PC-3 (cell line): ENCODE results near the gene NELFB. TPM values are rescaled to one million over a fixed set of nuclear protein-coding genes. Genes with fewer than 3 reads are reported as not detected.

Experiments
- ATAC-seq: fragments of 200-7000 bp; cut with Tn5 transposase; 2 replicates; pipeline ENCODE4 v1.9.1; 2020; ENCODE audit warnings: mild to moderate bottlenecking, moderate library complexity
- BruUV-seq: library from RNA; stranded (reverse); fragments of 400-500 nt; replicated peaks from 2 replicates; lab custom pipeline; 2021; lab: Mats Ljungman, UMichigan
- CTCF ChIA-PET: fragments of 300-600 bp; sonication (Branson Sonifier 250); formaldehyde crosslinking; loops from one replicate; lab custom pipeline; 2022; ENCODE audit warnings: antibody characterized with exemption; lab: Charles Lee
- POLR2A ChIA-PET: fragments of 300-600 bp; sonication (Branson Sonifier 250); formaldehyde crosslinking; loops from one replicate; lab custom pipeline; 2022; ENCODE audit warnings: antibody characterized with exemption; ENCODE audit not compliant: unreplicated experiment; lab: Charles Lee
- DNase-seq: peaks from one replicate; pipeline ENCODE4 v3.0.0-alpha.2; 2015
- H2AFZ ChIP-seq: fragments of 300-600 bp; sonication (generic); 2 replicates; pipeline ENCODE4 v1.6.0; 2016; ENCODE audit warnings: antibody characterized with exemption, low read length
- H3F3A ChIP-seq: fragments of 300-600 bp; sonication (generic); one replicate; pipeline ENCODE4 v1.6.0; 2017; ENCODE audit warnings: antibody characterized with exemption, low read length, control low read depth, mild to moderate bottlenecking; ENCODE audit not compliant: unreplicated experiment
- H3K27ac ChIP-seq: fragments of 300-600 bp; sonication (generic); 2 replicates; pipeline ENCODE4 v1.5.1; 2016; ENCODE audit warnings: mild to moderate bottlenecking, low read length
- H3K27me3 ChIP-seq: fragments of 300-600 bp; sonication (generic); 2 replicates; pipeline ENCODE4 v1.6.1; 2016; ENCODE audit warnings: low read length, mixed read lengths
- H3K36me3 ChIP-seq: fragments of 300-600 bp; sonication (generic); 2 replicates; pipeline ENCODE4 v1.6.1; 2016; ENCODE audit warnings: low read depth, mixed run types, low read length, mixed read lengths
- H3K4me1 ChIP-seq: fragments of 300-600 bp; sonication (generic); 2 replicates; pipeline ENCODE4 v1.5.1; 2016; ENCODE audit warnings: low read length; ENCODE audit not compliant: insufficient read depth
- H3K4me2 ChIP-seq: fragments of 300-600 bp; sonication (generic); 2 replicates; pipeline ENCODE4 v1.6.0; 2016; ENCODE audit warnings: low read length
- H3K4me3 ChIP-seq: fragments of 300-600 bp; sonication (generic); 2 replicates; pipeline ENCODE4 v1.5.1; 2016; ENCODE audit warnings: mild to moderate bottlenecking, low read length, mixed read lengths
- H3K79me2 ChIP-seq: fragments of 300-600 bp; sonication (generic); 2 replicates; pipeline ENCODE4 v1.6.1; 2017; ENCODE audit warnings: low read length, mixed read lengths
- H3K9ac ChIP-seq: fragments of 300-600 bp; sonication (generic); 2 replicates; pipeline ENCODE4 v1.6.0; 2016; ENCODE audit warnings: mild to moderate bottlenecking, low read length
- H3K9me2 ChIP-seq: fragments of 300-600 bp; sonication (generic); replicated peaks from 2 replicates; pipeline ENCODE4 v1.6.1; 2016; ENCODE audit warnings: mixed run types, low read length, mixed read lengths
- H3K9me3 ChIP-seq: fragments of 300-600 bp; sonication (generic); 2 replicates; pipeline ENCODE4 v1.6.1; 2016; ENCODE audit warnings: low read length, mixed read lengths
- H4K20me1 ChIP-seq: fragments of 300-600 bp; sonication (generic); 2 replicates; pipeline ENCODE4 v1.6.1; 2016; ENCODE audit warnings: low read length, mixed read lengths
- EZH2 ChIP-seq: fragments of 300-600 bp; sonication (generic); IDR thresholded peaks from one replicate; pipeline ENCODE4 v1.6.1; 2017; ENCODE audit warnings: antibody characterized with exemption, mild to moderate bottlenecking, low read length; ENCODE audit not compliant: unreplicated experiment
- EZH2phosphoT487 ChIP-seq: fragments of 300-600 bp; sonication (generic); IDR thresholded peaks from 2 replicates; pipeline ENCODE4 v1.6.1; 2018; ENCODE audit warnings: mild to moderate bottlenecking, antibody characterized with exemption, low read length, borderline replicate concordance
- intact Hi-C: fragments of 100-400 bp; cut with micrococcal nuclease; formaldehyde crosslinking; loops from 2 replicates; pipeline ENCODE4 v1.9.0; 2023
- total RNA-seq: library from RNA; depleted of rRNA; stranded (reverse); fragments of >200 nt; gene quantifications from 2 replicates; pipeline ENCODE4 v1.2.3, GENCODE V29; 2014
- TF ChIP-seq, protein P1 (sequence below): fragments of 300-600 bp; sonication (generic); conservative IDR thresholded peaks from 2 replicates; pipeline ENCODE4 v1.5.1; 2017; ENCODE audit warnings: antibody characterized with exemption, low read depth, mild to moderate bottlenecking, low read length

NELFB gene
- total RNA-seq, 1 experiment from 2014 or later: 50.7 TPM

DNA sequence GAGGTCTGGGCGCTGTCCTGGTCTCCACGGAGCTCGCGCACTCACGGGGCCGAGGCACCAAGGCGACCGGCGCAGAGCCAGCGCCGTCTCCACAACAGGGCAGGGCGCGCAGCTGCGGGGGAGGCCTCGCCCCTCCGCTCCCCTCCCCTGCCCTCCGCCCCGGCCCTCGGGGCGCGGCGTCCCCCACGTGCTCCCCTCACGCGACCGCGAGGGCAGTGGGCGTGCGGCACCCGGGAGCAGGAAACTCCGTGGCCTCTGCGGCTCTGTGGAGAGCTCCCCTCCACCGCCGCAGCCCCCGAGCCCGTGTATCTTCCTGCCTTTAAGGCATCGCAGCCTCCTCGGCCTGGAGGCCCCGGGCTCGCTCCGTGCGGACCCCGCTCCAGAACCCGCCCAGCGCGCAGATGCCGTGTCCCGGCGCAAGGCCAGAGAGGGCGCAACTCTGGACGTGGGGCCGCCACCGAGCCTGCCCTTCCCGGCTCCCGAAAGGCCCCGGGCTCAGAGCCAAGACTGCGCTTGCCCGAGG, 14.7 kb upstream of the NELFB start:
- ChIA-PET POLR2A (interaction anchor here (0.6 to 1.4 kb wide), 6 partner anchors 13 to 175 kb away, joined by 4 to 10 read pairs (median 4); partner anchors contain the start of genes RNF224 and TOR4A), CTCF (interaction anchor here (1.0 kb wide), 1 partner anchor 111 kb away, joined by 3 read pairs; no protein-coding TSS in a partner anchor)
- H3F3A ChIP-seq: peaks cover 5% of the 10 kb centered on the region
- peak overlapping the region; percentile 95 for H3K4me2 ChIP-seq
- peak overlapping the region; percentile 89 for H3K27ac ChIP-seq
- H2AFZ ChIP-seq: peak overlapping the region; percentile 78
- ATAC-seq (peak; percentile 23), DNase-seq (peak; percentile 57)
- no TSS peak for BruUV-seq
- peak overlapping the region; percentile 87 for H3K9ac ChIP-seq
- TF ChIP-seq, protein P1, sequence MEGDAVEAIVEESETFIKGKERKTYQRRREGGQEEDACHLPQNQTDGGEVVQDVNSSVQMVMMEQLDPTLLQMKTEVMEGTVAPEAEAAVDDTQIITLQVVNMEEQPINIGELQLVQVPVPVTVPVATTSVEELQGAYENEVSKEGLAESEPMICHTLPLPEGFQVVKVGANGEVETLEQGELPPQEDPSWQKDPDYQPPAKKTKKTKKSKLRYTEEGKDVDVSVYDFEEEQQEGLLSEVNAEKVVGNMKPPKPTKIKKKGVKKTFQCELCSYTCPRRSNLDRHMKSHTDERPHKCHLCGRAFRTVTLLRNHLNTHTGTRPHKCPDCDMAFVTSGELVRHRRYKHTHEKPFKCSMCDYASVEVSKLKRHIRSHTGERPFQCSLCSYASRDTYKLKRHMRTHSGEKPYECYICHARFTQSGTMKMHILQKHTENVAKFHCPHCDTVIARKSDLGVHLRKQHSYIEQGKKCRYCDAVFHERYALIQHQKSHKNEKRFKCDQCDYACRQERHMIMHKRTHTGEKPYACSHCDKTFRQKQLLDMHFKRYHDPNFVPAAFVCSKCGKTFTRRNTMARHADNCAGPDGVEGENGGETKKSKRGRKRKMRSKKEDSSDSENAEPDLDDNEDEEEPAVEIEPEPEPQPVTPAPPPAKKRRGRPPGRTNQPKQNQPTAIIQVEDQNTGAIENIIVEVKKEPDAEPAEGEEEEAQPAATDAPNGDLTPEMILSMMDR: 0 out of 2 replicates have a peak, but pooled peaks have one; percentile 11
- TF ChIP-seq EZH2 (no peak), EZH2phosphoT487 (peak; percentile 62; the same call in 1 of the 2 replicates)
- peaks cover 46% of the 10 kb centered on the region for H3K79me2 ChIP-seq
- H3K4me1 ChIP-seq: peaks cover 37% of the 10 kb centered on the region
- no peaks in the 10 kb centered on the region for H3K9me2 ChIP-seq
- peak overlapping the region; percentile 84 for H3K4me3 ChIP-seq
- H3K27me3 ChIP-seq: no peaks in the 10 kb centered on the region
- no peaks in the 10 kb centered on the region for H3K9me3 ChIP-seq
- intact Hi-C loops: no loop called here
- H4K20me1 ChIP-seq: peaks cover 28% of the 10 kb centered on the region
- H3K36me3 ChIP-seq: peaks cover 17% of the 10 kb centered on the region

DNA sequence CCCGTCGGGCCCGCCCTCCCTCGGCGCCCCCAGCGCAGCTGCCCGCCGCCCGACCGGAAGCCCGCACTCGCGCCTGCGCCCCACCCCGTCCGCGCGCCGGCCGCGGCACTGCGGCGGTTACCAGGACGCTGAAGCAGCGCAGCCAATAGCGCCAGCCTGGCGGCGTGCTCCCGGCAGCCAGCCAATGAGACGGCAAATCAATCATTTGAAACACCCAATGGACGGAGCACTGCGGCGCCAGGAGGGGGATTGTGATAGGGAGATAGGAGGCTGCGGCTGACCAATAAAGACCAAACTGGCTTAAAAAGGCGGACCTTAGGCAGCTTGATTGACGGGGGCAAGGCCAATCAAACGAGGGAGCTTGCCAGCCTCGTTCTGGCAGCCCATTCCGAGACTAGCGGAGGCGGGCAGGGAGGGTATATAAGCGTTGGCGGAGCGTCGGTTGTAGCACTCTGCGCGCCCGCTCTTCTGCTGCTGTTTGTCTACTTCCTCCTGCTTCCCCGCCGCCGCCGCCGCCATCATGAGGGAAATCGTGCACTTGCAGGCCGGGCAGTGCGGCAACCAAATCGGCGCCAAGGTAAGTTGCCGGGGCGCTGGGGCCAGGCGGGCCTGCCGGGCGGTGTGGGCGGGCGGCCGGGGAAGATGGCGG, 14.2 kb upstream of the NELFB start, which contains the start of gene TUBB4B:
Gene TUBB4B (plus strand): TSS at position 447 of the 649 bp plus-strand sequence. CDS start 74 bp downstream, at position 521.
- peaks cover 46% of the 10 kb centered on the region for H3K79me2 ChIP-seq
- peaks cover 5% of the 10 kb centered on the region for H3F3A ChIP-seq
- peak within 1 kb of the TSS; percentile 95 for H3K4me2 ChIP-seq
- H3K27ac ChIP-seq: peak within 1 kb of the TSS; percentile 89
- peaks cover 37% of the 10 kb centered on the region for H3K4me1 ChIP-seq
- no peaks in the 10 kb centered on the region for H3K9me3 ChIP-seq
- H3K27me3 ChIP-seq: no peaks in the 10 kb centered on the region
- TF ChIP-seq EZH2phosphoT487 (no peak), EZH2 (no peak)
- TF ChIP-seq, protein P1: no peak
- H4K20me1 ChIP-seq: peaks cover 28% of the 10 kb centered on the region
- CTCF ChIA-PET: interaction anchor here (1.0 kb wide), 1 partner anchor 111 kb away, joined by 3 read pairs; no protein-coding TSS in a partner anchor
- DNase-seq: peak; percentile 97
- H3K36me3 ChIP-seq: peaks cover 17% of the 10 kb centered on the region
- H2AFZ ChIP-seq: peak within 1 kb of the TSS; percentile 78
- H3K4me3 ChIP-seq: peak within 1 kb of the TSS; percentile 97
- BruUV-seq: no TSS peak
- H3K9me2 ChIP-seq: no peaks in the 10 kb centered on the region
- peak; percentile 62 for ATAC-seq
- peak within 1 kb of the TSS; percentile 89 for H3K9ac ChIP-seq
- intact Hi-C loops: no loop called here
- POLR2A ChIA-PET: interaction anchor here (0.6 to 1.4 kb wide), 5 partner anchors 13 to 175 kb away, joined by 4 to 10 read pairs (median 4); partner anchors contain the start of genes RNF224 and TOR4A
